Right cardiac atrium (tissue), 5 donors: ENCODE measurements around the gene RNF183. TPM values are rescaled to one million over a fixed set of nuclear protein-coding genes. Genes with fewer than 3 reads are reported as not detected.
A peak's percentile ranks its signal among the peaks of the same experiment; 100 is the strongest.

Experiments
- ATAC-seq, 2 donors: fragments of 200-7000 bp; cut with Tn5 transposase; one replicate each; pipeline versions ENCODE4 v1.8.0 to v1.9.1; 2020; ENCODE audit warnings: moderate library complexity in 2 of 2, mild to moderate bottlenecking in 1 of 2
- DNase-seq, 3 donors: peaks; one replicate each; pipeline ENCODE4 v3.0.0-alpha.2; 2020
- H3K27ac ChIP-seq: one replicate; pipeline ENCODE4 v1.5.1; 2013; ENCODE audit warnings: mild to moderate bottlenecking, low read length, control low read depth, moderate library complexity
- H3K27me3 ChIP-seq: one replicate; pipeline ENCODE4 v1.6.1; 2013; ENCODE audit not compliant: control insufficient read depth, insufficient read depth
- H3K4me1 ChIP-seq: one replicate; pipeline ENCODE4 v1.6.1; 2013; ENCODE audit warnings: low read length; ENCODE audit not compliant: control insufficient read depth, insufficient read depth
- H3K4me3 ChIP-seq: one replicate; pipeline ENCODE4 v1.5.1; 2013; ENCODE audit warnings: low read length, control low read depth
- H3K9me3 ChIP-seq: one replicate; pipeline ENCODE4 v1.6.1; 2013; ENCODE audit warnings: low read length; ENCODE audit not compliant: control insufficient read depth
- WGBS: extraction: QIAGEN DNeasy Blood & Tissue Kit; methylation state at CpG from one replicate; pipeline ENCODE4 v1.1.7; 2013; 5-methylcytosine and 5-hydroxymethylcytosine counted together
- intact Hi-C, 4 donors: fragments of 100-400 bp; cut with DNase I; formaldehyde crosslinking; loops; one replicate each; pipeline versions ENCODE4 v1.11.0 to v1.14.0; 2022 to 2023
- polyA plus RNA-seq: library from polyadenylated mRNA; stranded (reverse); fragments of 200-250 nt; gene quantifications from one replicate; pipeline ENCODE4 v1.2.3, GENCODE V29; 2013
- total RNA-seq, 4 donors: library from RNA; stranded (reverse); fragmentation: NEBNext Ultra II Directional; extraction: Animal tissue kit (Norgen Biotek cat#: 25700); gene quantifications; one replicate each; pipeline ENCODE4 v1.2.1, GENCODE V29; 2021
- donor health status: healthy with polysubstance abuse.
- donor health status: DM: no; HTN: yes; CAD: no.
- donor health status: DM: no; HTN: no; CAD: no.
- donor health status: DM: no; HTN: yes; CAD: no; lungs with severe emphysema.
- donor health status: DM: yes; HTN: yes; CAD: no.

RNF183 gene
- total and polyA plus RNA-seq, 5 donors = not detected

DNA sequence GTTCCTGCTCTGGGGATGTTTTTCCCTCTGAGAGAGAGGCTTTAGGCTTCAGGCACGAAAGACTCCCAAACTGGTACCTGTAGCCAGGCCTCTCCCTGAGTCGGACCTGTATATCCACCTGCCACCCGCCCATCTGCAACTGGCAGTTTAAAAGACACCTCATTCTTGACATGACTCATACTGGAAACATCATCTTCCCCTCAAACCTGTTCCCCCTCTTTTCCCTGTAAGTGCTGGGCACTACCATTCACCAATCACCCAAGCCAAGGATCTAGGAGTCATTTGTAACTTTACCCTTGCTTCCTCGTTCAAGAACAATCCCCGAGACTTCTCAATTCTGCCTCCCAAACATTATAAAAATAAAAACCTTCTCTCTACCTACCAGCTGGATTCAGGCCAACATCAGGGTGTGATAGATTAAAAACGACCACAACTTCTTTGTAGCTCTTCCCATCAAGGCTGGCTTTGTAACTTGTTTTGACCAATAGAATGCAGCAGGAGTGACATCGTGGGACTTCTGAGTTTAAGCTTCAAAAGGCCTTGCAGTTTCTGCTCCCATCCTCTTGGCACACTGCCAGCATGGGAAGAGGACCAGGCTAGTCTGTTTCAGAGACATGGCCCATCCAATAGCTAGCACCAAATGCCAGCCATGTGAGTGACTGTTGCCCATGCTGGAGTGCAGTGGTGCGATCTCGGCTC lies 38.7 kb upstream of the RNF183 start:
- Histone ChIP-seq H3K4me3 (no peak overlapping the region), H3K27me3 (no peaks in the 10 kb centered on the region), H3K9me3 (no peaks in the 10 kb centered on the region), H3K4me1 (peaks cover 3% of the 10 kb centered on the region), H3K27ac (no peak overlapping the region)
- intact Hi-C loops = no loop called here
- WGBS = 68% methylated on average over 9 of the region's 9 CpGs
- DNase-seq = peak in 1 of 3 donors; percentile 51
- ATAC-seq = no peak

DNA sequence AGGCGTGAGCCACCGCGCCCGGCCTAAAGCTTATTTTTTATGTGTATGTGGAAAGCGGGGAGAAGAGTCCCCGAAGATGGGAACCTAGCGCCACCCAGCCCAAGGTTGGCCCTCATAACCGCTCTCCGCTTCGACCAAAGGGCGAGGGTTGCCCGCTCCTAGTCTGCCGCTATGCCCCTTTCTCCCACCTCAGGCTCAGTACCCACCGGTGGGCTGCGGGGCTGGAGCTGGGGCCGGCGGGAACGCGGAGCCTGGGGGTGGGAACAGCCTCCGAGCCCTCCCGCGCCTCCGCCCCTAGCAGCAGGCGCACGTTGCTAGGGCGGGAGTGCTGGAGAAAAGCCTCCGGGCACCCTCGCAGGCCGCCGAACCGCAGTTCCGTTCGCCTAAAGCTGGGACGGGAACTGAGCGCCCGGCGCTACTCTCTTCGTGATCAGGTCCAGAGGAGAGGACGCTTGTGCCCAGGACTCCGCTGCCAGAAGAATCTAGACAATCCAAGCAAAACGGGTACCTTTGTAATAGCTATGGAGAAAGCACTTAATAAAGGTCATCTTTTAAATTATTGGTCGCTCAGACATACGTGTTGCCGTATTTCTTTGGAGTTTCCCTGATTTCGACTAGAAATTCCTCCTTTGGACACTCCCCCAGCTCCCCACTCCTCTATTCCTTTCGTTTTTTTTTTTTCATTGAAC lies 37.0 kb upstream of the RNF183 start, which contains the start of gene WDR31:
WDR31 (minus strand) TSS at position 265 of the 689 bp plus-strand sequence. CDS start 8,253 bp downstream, outside the sequence.
- ATAC-seq = peak; percentile 94 to 95
- intact Hi-C loops = no loop called here
- WGBS = under 1% methylated on average over 46 of the region's 46 CpGs

DNA sequence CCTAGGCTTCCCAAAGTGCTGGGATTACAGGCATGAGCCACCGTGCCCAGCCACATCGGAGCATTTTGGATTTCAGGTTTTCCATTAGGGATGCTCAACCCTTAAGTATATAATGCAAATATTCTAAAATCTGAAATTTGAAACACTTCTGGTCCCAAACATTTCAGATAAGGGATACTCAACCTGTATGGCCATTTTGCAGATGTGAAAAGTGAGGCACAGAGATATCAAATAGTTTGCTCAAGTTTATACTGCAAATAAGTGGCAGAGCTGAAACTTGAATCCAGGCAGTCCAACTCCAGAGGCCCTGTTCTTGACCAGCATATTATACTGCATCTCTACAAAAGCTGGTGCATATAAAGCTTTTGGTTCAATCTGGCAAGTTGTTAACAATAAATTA lies 34.5 kb upstream of the RNF183 start:
- Histone ChIP-seq H3K27ac (no peak overlapping the region), H3K27me3 (no peaks in the 10 kb centered on the region), H3K9me3 (no peaks in the 10 kb centered on the region), H3K4me3 (no peak overlapping the region), H3K4me1 (no peaks in the 10 kb centered on the region)
- 92% methylated on average over 2 of the region's 2 CpGs for WGBS
- DNase-seq = no peak
- ATAC-seq = no peak
- intact Hi-C loops = no loop called here

More for the DNA sequence above, 37.0 kb upstream of the RNF183 start, which contains the start of gene WDR31:
- no peaks in the 10 kb centered on the region for H3K27me3 ChIP-seq
- H3K27ac ChIP-seq = peak within 1 kb of the TSS; percentile 74
- H3K4me1 ChIP-seq = peaks cover 3% of the 10 kb centered on the region
- H3K9me3 ChIP-seq = no peaks in the 10 kb centered on the region
- DNase-seq = peak; percentile 88 to 94 (median 94)
- H3K4me3 ChIP-seq = peak within 1 kb of the TSS; percentile 86

DNA sequence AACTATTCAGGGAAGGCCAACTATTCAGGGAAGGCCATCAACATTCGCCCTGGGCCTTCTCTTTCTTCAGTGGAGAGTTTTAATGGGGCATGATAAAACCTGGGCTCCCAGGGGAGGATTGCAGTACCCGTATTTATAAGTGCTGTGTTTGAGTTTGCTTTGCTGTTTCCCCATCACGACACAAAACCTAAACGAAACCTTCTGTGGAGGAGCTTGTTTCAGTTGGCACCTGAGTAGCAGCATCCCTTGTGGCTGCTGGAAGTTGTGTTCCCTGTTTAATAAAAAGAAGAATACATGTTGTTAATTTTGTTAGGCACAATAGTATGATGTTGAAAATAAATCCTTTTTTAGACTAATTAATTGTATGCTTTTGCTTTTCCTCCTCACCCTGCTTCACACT lies 28.6 kb upstream of the RNF183 start:
- Histone ChIP-seq H3K4me1 (no peaks in the 10 kb centered on the region), H3K27me3 (no peaks in the 10 kb centered on the region), H3K27ac (no peak overlapping the region), H3K9me3 (no peaks in the 10 kb centered on the region), H3K4me3 (no peak overlapping the region)
- DNase-seq = no peak
- WGBS = 61% methylated on average over 4 of the region's 4 CpGs
- no peak for ATAC-seq
- intact Hi-C loops = no loop called here

DNA sequence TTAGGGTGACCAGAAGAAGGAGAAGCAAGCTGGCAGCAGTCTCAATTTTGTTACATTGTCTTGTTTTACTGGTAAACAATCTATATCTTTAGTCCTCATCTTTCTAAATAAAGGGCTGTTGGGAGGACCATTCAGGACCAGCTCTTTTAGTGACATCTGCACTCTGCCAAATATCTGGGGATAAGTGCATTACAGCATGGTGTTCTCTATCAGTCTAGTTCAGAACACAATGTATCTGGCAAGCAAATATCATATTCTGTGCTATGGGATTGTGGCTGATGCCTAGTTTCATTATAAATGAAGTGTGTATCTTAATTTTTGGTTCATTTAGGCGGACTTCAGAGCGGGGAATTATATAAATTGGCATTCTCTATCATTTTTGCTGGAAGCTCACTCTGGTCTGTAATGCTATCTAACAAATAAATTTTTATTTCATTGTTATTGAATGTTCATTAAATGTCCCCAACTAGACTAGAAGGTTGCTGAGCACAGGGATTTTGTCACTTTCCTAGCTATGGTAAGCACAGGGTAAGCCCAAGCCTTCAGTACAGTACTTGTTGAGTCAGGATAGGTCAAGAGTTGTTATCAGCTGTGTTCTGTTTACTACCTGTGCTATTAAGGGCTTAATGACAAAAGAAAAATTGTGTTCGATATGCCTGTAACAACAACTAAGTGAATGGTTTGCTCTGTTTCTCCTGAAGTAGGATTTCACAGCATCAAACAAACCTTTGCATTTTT lies 25.0 kb upstream of the RNF183 start:
- WGBS = 90% methylated on average over 3 of the region's 3 CpGs
- no peak for DNase-seq
- H3K27me3 ChIP-seq = no peaks in the 10 kb centered on the region
- intact Hi-C loops = no loop called here
- H3K4me1 ChIP-seq = no peaks in the 10 kb centered on the region
- peak in 1 of 2 donors; percentile 86 for ATAC-seq
- peak overlapping the region; percentile 52 for H3K27ac ChIP-seq
- no peak overlapping the region for H3K4me3 ChIP-seq
- no peaks in the 10 kb centered on the region for H3K9me3 ChIP-seq

DNA sequence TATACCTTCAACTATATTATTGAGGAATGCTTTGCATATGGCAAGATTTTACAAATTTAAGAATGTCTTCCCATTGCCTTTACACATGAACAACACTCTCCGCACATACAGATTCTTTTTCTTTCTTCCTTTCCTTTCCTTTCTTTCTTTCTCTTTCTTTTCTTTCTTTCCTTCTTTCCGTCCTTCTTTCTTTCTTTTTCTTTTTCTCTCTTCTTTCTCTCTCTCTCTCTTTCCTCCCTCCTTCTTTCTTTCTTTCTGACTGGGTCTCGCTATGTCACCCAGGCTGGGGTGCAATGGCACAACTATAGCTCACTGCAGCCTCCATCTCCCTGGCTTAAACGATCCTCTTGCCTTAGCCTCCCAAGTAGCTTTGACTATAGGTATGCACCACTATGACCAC lies 23.1 kb upstream of the RNF183 start:
- Histone ChIP-seq H3K9me3 (no peaks in the 10 kb centered on the region), H3K27ac (no peak overlapping the region), H3K4me1 (no peaks in the 10 kb centered on the region), H3K4me3 (no peak overlapping the region), H3K27me3 (no peaks in the 10 kb centered on the region)
- intact Hi-C loops = no loop called here
- no peak for DNase-seq
- WGBS = 97% methylated on average over 4 of the region's 4 CpGs
- no peak for ATAC-seq

DNA sequence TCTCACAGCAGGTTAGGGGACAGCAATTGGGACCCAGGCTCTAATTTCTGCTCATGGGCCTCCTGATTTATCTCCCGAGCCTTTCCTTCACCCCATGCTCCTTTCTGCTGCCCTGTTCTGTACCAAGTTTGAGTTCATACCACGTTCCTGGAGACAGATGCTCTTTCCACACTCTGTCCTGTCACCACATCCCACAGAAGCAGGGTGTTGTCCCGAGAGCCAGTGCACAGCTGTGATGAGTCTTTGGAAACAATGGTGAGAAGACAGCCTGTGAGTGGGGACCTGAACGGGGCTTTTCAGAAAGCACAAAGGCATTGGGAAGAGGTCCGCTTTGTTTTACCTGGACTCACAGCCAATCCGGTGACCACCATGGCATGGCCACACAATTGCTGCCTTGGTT lies 19.5 kb upstream of the RNF183 start:
- Histone ChIP-seq H3K9me3 (no peaks in the 10 kb centered on the region), H3K27ac (no peak overlapping the region), H3K27me3 (no peaks in the 10 kb centered on the region), H3K4me3 (no peak overlapping the region), H3K4me1 (no peaks in the 10 kb centered on the region)
- DNase-seq = no peak
- intact Hi-C loops = no loop called here
- no peak for ATAC-seq
- whole genome bisulfite sequencing = 78% methylated on average over 6 of the region's 6 CpGs

DNA sequence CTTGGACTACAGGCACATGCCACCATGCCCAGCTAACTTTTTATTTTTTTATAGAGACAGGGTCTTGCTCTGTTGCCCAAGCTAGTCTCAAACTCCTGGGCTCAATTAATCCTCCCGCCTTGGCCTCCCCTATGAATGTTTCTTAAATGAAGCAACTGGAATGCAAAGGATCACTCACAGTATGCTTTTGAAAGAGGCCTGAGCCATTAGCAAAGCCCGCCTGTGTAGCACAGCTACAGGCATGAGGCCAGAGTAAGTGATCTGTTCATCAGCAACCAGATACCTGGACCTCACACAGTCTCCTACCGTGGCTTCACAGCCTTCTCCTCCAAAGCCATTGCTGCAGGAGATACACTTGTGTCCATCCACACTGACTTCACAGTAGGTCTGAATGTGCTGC lies 16.9 kb upstream of the RNF183 start:
- Histone ChIP-seq H3K9me3 (no peaks in the 10 kb centered on the region), H3K27me3 (no peaks in the 10 kb centered on the region), H3K4me3 (no peak overlapping the region), H3K4me1 (no peaks in the 10 kb centered on the region), H3K27ac (no peak overlapping the region)
- WGBS = 97% methylated on average over 3 of the region's 3 CpGs
- ATAC-seq = no peak
- intact Hi-C loops = no loop called here
- DNase-seq = no peak

DNA sequence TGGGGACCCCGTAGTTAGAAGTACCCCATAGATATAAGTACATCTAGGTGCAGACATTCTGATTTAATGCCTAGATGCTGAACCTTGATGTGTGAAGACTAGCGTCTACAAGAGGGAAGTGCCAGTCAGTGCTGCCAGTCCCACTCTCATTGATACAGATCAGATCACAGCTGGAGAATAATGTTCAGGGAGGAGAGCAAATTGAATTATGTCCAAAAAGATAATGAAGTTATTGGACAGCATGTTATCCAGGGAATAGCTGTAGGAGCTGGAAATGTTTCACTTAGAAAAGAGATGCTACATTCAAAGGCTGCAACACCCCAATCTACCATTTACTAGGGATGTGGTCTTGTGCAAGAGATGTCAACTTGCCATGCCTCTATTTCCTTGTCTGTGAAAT lies 15.9 kb upstream of the RNF183 start:
- ATAC-seq = no peak
- Histone ChIP-seq H3K27me3 (no peaks in the 10 kb centered on the region), H3K4me1 (no peaks in the 10 kb centered on the region), H3K9me3 (no peaks in the 10 kb centered on the region), H3K27ac (no peak overlapping the region), H3K4me3 (no peak overlapping the region)
- intact Hi-C loops = loop anchor here in 3 of 4 donors (10.0 kb wide), 2 partner anchors 76 to 86 kb away; partner anchors contain the start of gene ALAD (in 2 of the 3)
- DNase-seq = no peak
- WGBS = 92% methylated on average over 2 of the region's 2 CpGs

DNA sequence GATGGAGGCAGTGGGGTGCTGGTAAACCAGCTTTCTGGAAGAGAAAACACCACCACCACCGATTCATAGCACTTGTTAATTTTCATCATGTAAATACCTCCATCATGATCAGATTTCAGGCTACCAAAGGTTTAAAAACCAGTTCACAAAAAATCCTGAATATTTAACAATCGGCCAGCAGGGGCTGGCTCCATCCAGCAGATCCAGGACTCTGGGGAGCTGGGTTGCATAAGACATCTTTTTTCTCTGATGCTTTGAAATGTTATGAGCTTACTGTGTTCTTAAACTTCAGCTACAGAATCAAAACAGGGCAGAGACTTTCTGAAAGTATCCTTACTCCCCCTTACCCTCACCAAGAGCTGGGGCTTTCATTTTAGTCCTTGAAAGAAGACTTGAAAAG lies 14.6 kb upstream of the RNF183 start:
- no peaks in the 10 kb centered on the region for H3K4me1 ChIP-seq
- 74% methylated on average over 2 of the region's 2 CpGs for WGBS
- no peaks in the 10 kb centered on the region for H3K9me3 ChIP-seq
- no peaks in the 10 kb centered on the region for H3K27me3 ChIP-seq
- no peak overlapping the region for H3K27ac ChIP-seq
- no peak for DNase-seq
- intact Hi-C loops = loop anchor here in 3 of 4 donors (10.0 kb wide), 2 partner anchors 77 to 87 kb away; partner anchors contain the start of gene ALAD (in 2 of the 3)
- ATAC-seq = peak in 1 of 2 donors; percentile 50
- no peak overlapping the region for H3K4me3 ChIP-seq

DNA sequence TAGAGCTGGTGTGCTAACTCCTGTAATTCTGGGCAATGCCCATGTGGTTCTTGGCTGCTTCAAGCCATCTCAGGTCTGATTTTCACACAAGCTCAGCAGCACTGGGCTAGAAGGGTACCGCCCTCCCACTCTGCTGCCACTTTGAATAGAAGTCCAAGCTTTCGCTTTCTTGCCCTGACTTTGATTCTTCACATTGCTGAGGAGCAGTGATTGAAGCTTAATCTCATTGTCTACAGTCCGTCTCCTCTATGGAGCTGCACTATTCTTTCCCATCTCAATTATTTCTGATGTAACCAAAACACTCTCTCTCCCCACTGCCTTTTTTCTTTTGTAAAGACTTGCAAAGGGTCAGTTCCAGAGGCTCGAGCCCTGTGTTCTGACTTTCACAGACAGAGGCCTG lies 12.9 kb upstream of the RNF183 start:
- Histone ChIP-seq H3K27me3 (no peaks in the 10 kb centered on the region), H3K9me3 (no peaks in the 10 kb centered on the region), H3K4me1 (no peaks in the 10 kb centered on the region), H3K27ac (no peak overlapping the region), H3K4me3 (no peak overlapping the region)
- no peak for ATAC-seq
- intact Hi-C loops = loop anchor here in 3 of 4 donors (10.0 kb wide), 2 partner anchors 79 to 89 kb away; partner anchors contain the start of gene ALAD (in 2 of the 3)
- no peak for DNase-seq
- WGBS = 96% methylated on average over 4 of the region's 4 CpGs
